Lung (tissue), 12 donors: ENCODE data around the gene MCEMP1. TPM values are rescaled to one million over a fixed set of nuclear protein-coding genes. Genes with fewer than 3 reads are reported as not detected.

Source experiments
- ATAC-seq: fragments of 200-7000 bp; cut with Tn5 transposase; one replicate; pipeline ENCODE4 v1.9.1; 2020; ENCODE audit warnings: moderate number of reproducible peaks; ENCODE audit not compliant: insufficient read depth, low FRiP score
- DNase-seq, 3 donors: peaks; one replicate each; pipeline ENCODE4 v3.0.0-alpha.2; 2013 to 2017
- H3K27ac ChIP-seq, 2 donors: one replicate each; pipeline ENCODE4 v1.5.1; 2013; ENCODE audit warnings: mild to moderate bottlenecking in 2 of 2, moderate library complexity in 2 of 2, control low read depth in 1 of 2, inconsistent platforms in 1 of 2, low read depth in 1 of 2, low read length in 1 of 2
- H3K27me3 ChIP-seq, 3 donors: one replicate each; pipeline ENCODE4 v1.5.1; 2013; ENCODE audit warnings: low read length in 2 of 3; ENCODE audit not compliant: control insufficient read depth in 3 of 3, insufficient read depth in 3 of 3
- H3K36me3 ChIP-seq, 4 donors: one replicate each; pipeline ENCODE4 v1.5.1; 2013; ENCODE audit warnings: low read length in 4 of 4, mild to moderate bottlenecking in 1 of 4, moderate library complexity in 1 of 4; ENCODE audit not compliant: control insufficient read depth in 4 of 4, insufficient read depth in 4 of 4
- H3K4me1 ChIP-seq, 5 donors: one replicate each; pipeline ENCODE4 v1.5.1; 2013; ENCODE audit warnings: low read length in 5 of 5, mild to moderate bottlenecking in 2 of 5, moderate library complexity in 1 of 5; ENCODE audit not compliant: control insufficient read depth in 5 of 5, insufficient read depth in 5 of 5
- H3K4me3 ChIP-seq: one replicate; pipeline ENCODE4 v1.5.1; 2013; ENCODE audit warnings: mild to moderate bottlenecking, control low read depth, moderate library complexity
- H3K9ac ChIP-seq, 2 donors: one replicate each; pipeline ENCODE4 v1.5.1; 2013; ENCODE audit warnings: low read length in 2 of 2, control low read depth in 1 of 2; ENCODE audit not compliant: insufficient read depth in 1 of 2
- H3K9me3 ChIP-seq, 4 donors: one replicate each; pipeline ENCODE4 v1.5.1; 2013; ENCODE audit warnings: low read length in 3 of 4, mild to moderate bottlenecking in 1 of 4, moderate library complexity in 1 of 4; ENCODE audit not compliant: control insufficient read depth in 4 of 4, insufficient read depth in 3 of 4
- WGBS, 2 donors: extraction: QIAGEN DNeasy Blood & Tissue Kit; methylation state at CpG; one replicate each; pipeline ENCODE4 v1.1.7; 2013; 5-methylcytosine and 5-hydroxymethylcytosine counted together
- polyA plus RNA-seq, 2 donors: library from polyadenylated mRNA; stranded (reverse); fragments of 200-250 nt; gene quantifications; one replicate each; pipeline ENCODE4 v1.2.1, GENCODE V29; 2013
- total RNA-seq, 2 donors: library from RNA; depleted of rRNA in 1 of 2; stranded (reverse); fragments of >200 nt in 1 of 2; gene quantifications; one replicate each; pipeline ENCODE4 v1.2.1, GENCODE V29; 2014 to 2021
- TF ChIP-seq, protein P1 (sequence below): IDR thresholded peaks from 2 replicates; pipeline ENCODE4 v1.5.1; 2012; ENCODE audit warnings: mild to moderate bottlenecking; ENCODE audit errors: control extremely low read depth, extremely low read depth
- donor health status: control.
- donor health status: control.
- donor health status: Bipolar disorder and iron deficiency.
- donor health status: healthy.
- donor health status: DM: yes; HTN: yes; CAD: no.

Gene MCEMP1
- total and polyA plus RNA-seq, 4 donors = 2.5 to 298 (median 50.1) TPM

DNA sequence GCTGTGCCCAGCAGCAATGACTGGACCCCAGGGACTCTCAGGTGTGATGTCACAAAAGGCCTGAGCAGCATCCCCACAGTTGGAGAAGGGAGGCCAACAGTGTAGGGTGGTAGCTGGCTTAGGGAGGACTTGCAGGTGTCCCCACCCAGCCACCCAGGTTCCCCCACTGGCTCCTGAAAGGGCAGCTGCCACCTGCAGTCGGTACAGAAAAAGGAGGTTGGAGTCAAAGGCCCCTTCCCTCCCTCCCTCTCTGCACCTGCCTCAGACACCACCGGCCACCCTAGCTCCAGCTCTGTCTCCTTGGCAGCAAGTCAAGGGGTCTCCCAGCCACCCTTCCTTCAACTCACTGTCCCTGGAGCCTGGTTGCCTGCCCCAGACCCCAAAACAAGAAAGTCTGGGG is 43.2 kb upstream of the MCEMP1 start, which contains the start of gene PCP2:
PCP2 (minus strand) TSS at position 22 of the 400 bp plus-strand sequence. CDS start 262 bp downstream, outside the sequence.
- ATAC-seq (no peak), DNase-seq (no peak)
- peaks cover 0 to 10% (median 2%) of the 10 kb centered on the region in 4 donors for H3K36me3 ChIP-seq
- H3K9me3 ChIP-seq = no peaks in the 10 kb centered on the region
- H3K4me3 ChIP-seq = no peak within 1 kb of the TSS
- no peak within 1 kb of the TSS for H3K9ac ChIP-seq
- TF ChIP-seq, protein P1, sequence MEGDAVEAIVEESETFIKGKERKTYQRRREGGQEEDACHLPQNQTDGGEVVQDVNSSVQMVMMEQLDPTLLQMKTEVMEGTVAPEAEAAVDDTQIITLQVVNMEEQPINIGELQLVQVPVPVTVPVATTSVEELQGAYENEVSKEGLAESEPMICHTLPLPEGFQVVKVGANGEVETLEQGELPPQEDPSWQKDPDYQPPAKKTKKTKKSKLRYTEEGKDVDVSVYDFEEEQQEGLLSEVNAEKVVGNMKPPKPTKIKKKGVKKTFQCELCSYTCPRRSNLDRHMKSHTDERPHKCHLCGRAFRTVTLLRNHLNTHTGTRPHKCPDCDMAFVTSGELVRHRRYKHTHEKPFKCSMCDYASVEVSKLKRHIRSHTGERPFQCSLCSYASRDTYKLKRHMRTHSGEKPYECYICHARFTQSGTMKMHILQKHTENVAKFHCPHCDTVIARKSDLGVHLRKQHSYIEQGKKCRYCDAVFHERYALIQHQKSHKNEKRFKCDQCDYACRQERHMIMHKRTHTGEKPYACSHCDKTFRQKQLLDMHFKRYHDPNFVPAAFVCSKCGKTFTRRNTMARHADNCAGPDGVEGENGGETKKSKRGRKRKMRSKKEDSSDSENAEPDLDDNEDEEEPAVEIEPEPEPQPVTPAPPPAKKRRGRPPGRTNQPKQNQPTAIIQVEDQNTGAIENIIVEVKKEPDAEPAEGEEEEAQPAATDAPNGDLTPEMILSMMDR = no peak
- peaks cover 2 to 15% (median 7%) of the 10 kb centered on the region in 5 donors for H3K4me1 ChIP-seq
- H3K27me3 ChIP-seq = peaks cover 0 to 3% (median 0%) of the 10 kb centered on the region in 3 donors
- 58 to 62% methylated on average over 2 of the region's 2 CpGs for WGBS, 2 donors
- no peak within 1 kb of the TSS for H3K27ac ChIP-seq

DNA sequence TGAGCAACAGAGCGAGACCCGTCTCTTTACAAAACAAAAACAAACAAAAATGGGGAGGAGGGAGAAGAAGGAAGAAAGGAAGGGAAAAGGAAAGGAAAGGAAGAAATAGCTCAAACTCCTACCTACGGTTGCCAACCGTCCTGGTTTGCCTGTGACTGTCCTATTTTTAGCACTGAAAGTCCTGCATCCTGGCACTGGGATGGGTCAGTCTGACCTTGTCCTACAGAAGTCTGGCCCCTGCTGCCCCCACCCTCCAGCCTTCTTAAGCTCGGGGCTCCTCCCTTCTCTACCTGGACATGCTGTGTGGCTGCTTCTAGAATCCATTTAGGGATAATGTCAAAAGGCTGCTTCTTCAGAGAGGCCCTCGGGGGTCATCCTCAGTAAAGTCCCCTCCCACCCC is 41.2 kb upstream of the MCEMP1 start:
- Histone ChIP-seq H3K9ac (no peak overlapping the region), H3K4me1 (peaks cover 0 to 14% (median 2%) of the 10 kb centered on the region in 5 donors), H3K27me3 (peaks cover 0 to 3% (median 0%) of the 10 kb centered on the region in 3 donors), H3K4me3 (no peak overlapping the region), H3K9me3 (peaks cover 0 to 2% (median 0%) of the 10 kb centered on the region in 4 donors), H3K27ac (no peak overlapping the region), H3K36me3 (peaks cover 0 to 12% (median 3%) of the 10 kb centered on the region in 4 donors)
- TF ChIP-seq, protein P1 = no peak
- WGBS, 2 donors = 51 to 63% methylated on average over 6 of the region's 6 CpGs
- DNase-seq (no peak), ATAC-seq (no peak)

DNA sequence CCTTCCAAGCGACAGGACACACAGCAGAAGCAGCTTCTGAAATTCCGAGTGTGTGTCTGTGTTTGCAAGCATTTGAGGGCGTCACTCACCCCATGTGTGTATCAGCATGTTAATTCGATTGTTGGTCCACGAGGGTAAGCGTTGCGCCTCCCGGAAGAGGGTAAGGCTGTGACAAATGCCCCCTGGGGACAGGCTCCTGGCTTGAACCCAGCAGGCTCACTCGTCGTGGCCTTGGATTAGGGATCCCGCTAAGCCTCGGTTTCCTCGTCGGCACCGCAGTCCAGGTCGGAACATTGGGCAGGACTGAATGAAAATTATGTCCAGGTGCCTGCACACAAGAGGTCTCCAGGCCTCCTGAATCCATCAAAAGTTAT is 40.6 kb upstream of the MCEMP1 start:
- H3K9ac ChIP-seq = no peak overlapping the region
- ATAC-seq = no peak
- peaks cover 0 to 12% (median 3%) of the 10 kb centered on the region in 4 donors for H3K36me3 ChIP-seq
- no peak overlapping the region for H3K4me3 ChIP-seq
- TF ChIP-seq, protein P1 = no peak
- WGBS, 2 donors = 68 to 70% methylated on average over 16 of the region's 16 CpGs
- H3K27me3 ChIP-seq = peaks cover 0 to 3% (median 0%) of the 10 kb centered on the region in 3 donors
- H3K4me1 ChIP-seq = peaks cover 0 to 12% (median 0%) of the 10 kb centered on the region in 5 donors
- no peak for DNase-seq
- peaks cover 0 to 2% (median 0%) of the 10 kb centered on the region in 4 donors for H3K9me3 ChIP-seq
- H3K27ac ChIP-seq = peak overlapping the region in 1 of 2 donors; percentile 60
